Uterus (tissue), 2 donors: Measurements from ENCODE around the gene GTF3C5.

Experiments used
- CTCF ChIP-seq, 4 experiments: fragments of 200-600 bp in 2 of 4; fragments of 450-650 bp in 2 of 4; sonication (generic) in 2 of 4; IDR thresholded peaks; one replicate each; pipeline ENCODE4 v1.5.1; 2016 to 2019; ENCODE audit warnings: antibody characterized with exemption in 4 of 4, mild to moderate bottlenecking in 2 of 4, moderate library complexity in 1 of 4
- POLR2A ChIP-seq, 2 donors: fragments of 450-650 bp; IDR thresholded peaks; one replicate each; pipeline ENCODE4 v1.6.1; 2016; ENCODE audit warnings: antibody characterized with exemption in 2 of 2, mild to moderate bottlenecking in 1 of 2, moderate library complexity in 1 of 2

DNA sequence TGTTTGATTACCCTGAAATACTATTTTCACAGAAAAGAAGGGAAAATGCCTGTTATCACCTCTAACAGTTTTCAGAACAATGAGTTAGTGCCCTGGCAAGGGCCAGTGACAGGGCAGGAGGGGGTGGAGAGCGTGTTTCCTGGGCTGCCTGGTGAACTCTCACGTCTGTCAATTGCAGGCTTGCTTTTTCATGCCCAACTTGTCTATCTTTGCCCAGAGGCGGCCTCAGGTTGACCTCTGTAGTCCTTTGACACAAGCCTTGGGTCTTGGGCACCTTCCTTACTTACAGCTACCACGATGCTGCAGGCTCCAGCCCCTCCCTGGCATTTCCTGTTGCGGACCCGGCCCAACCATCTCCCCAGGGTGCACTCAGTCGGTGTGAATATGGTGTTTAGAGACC, 28.8 kb downstream of the GTF3C5 start:
- TF ChIP-seq CTCF (IDR thresholded peaks at IDR 0.05) (no peak), POLR2A (IDR thresholded peaks at IDR 0.05) (no peak)
